Neural cell (in vitro differentiated cells): ENCODE measurements around the gene ACOX1. TPM values are rescaled to one million over a fixed set of nuclear protein-coding genes. Genes with fewer than 3 reads are reported as not detected.

Source experiments
- H2AFZ ChIP-seq: fragments of 200-600, 300-800 bp; sonication (generic), shearing (Covaris generic); 2 replicates; pipeline ENCODE4 v1.6.0; 2014; ENCODE audit warnings: low read depth, mild to moderate bottlenecking, antibody characterized with exemption, low read length, moderate library complexity
- H3F3A ChIP-seq: fragments of 200-600 bp; shearing (Covaris generic); 2 replicates; pipeline ENCODE4 v1.6.1; 2016; ENCODE audit warnings: mild to moderate bottlenecking, moderate library complexity, mixed read lengths, antibody characterized with exemption, low read length; ENCODE audit not compliant: insufficient read depth, poor library complexity, severe bottlenecking
- H3K27ac ChIP-seq: fragments of 200-600, 300-800 bp; sonication (generic), shearing (Covaris generic); 2 replicates; pipeline ENCODE4 v1.5.1; 2014; ENCODE audit warnings: mild to moderate bottlenecking, low read length, moderate library complexity
- H3K27me3 ChIP-seq: fragments of 300-800, 200-600 bp; sonication (generic), shearing (Covaris generic); 2 replicates; pipeline ENCODE4 v1.6.0; 2014; ENCODE audit warnings: mild to moderate bottlenecking, low read depth, low read length, moderate library complexity; ENCODE audit not compliant: insufficient read depth
- H3K36me3 ChIP-seq: fragments of 300-800, 200-600 bp; sonication (generic), shearing (Covaris generic); 2 replicates; pipeline ENCODE4 v1.5.1; 2014; ENCODE audit warnings: mild to moderate bottlenecking, antibody characterized with exemption, low read length, moderate library complexity; ENCODE audit not compliant: insufficient read depth
- H3K4me2 ChIP-seq: fragments of 300-800, 200-600 bp; sonication (generic), shearing (Covaris generic); 2 replicates; pipeline ENCODE4 v1.6.0; 2014; ENCODE audit warnings: mild to moderate bottlenecking, low read length
- H3K4me3 ChIP-seq: fragments of 300-800, 200-600 bp; sonication (generic), shearing (Covaris generic); 2 replicates; pipeline ENCODE4 v1.5.1; 2014; ENCODE audit warnings: mild to moderate bottlenecking, low read length, moderate library complexity
- H3K79me2 ChIP-seq: fragments of 200-600 bp; shearing (Covaris generic); replicated peaks from 2 replicates; pipeline ENCODE4 v1.6.0; 2014; ENCODE audit warnings: mild to moderate bottlenecking, low read length, moderate library complexity; ENCODE audit not compliant: insufficient read depth
- H3K9ac ChIP-seq: fragments of 300-800, 200-600 bp; sonication (generic), shearing (Covaris generic); 2 replicates; pipeline ENCODE4 v1.6.1; 2016; ENCODE audit warnings: mild to moderate bottlenecking, low read length, mixed read lengths
- H3K9me2 ChIP-seq: fragments of 200-600 bp; shearing (Covaris generic); 2 replicates; pipeline ENCODE4 v1.6.1; 2016; ENCODE audit warnings: mild to moderate bottlenecking, low read length, mixed read lengths; ENCODE audit not compliant: insufficient read depth
- H3K9me3 ChIP-seq: fragments of 200-600, 300-800 bp; sonication (generic), shearing (Covaris generic); 2 replicates; pipeline ENCODE4 v1.6.1; 2016; ENCODE audit warnings: mild to moderate bottlenecking, mixed run types, low read length, moderate library complexity, mixed read lengths
- H4K20me1 ChIP-seq: fragments of 200-600 bp; shearing (Covaris generic); 2 replicates; pipeline ENCODE4 v1.6.1; 2016; ENCODE audit warnings: mild to moderate bottlenecking, mixed run types; ENCODE audit not compliant: insufficient read depth
- EP300 ChIP-seq: fragments of 450-650 bp; conservative IDR thresholded peaks from 2 replicates; pipeline ENCODE4 v1.6.1; 2014; ENCODE audit warnings: antibody characterized with exemption, mild to moderate bottlenecking, moderate library complexity; ENCODE audit not compliant: poor library complexity, severe bottlenecking
- EZH2 ChIP-seq: fragments of 200-600, 300-800 bp; shearing (Covaris generic), sonication (generic); IDR thresholded peaks from 2 replicates; pipeline ENCODE4 v1.6.1; 2014; ENCODE audit warnings: antibody characterized with exemption, low read length, borderline replicate concordance, mild to moderate bottlenecking; ENCODE audit not compliant: insufficient read depth, poor library complexity, severe bottlenecking
- MXI1 ChIP-seq: fragments of 450-650 bp; conservative IDR thresholded peaks from 2 replicates; pipeline ENCODE4 v1.6.1; 2014; ENCODE audit warnings: antibody characterized with exemption, mild to moderate bottlenecking; ENCODE audit not compliant: poor library complexity, severe bottlenecking
- POLR2AphosphoS5 ChIP-seq: IDR thresholded peaks from 2 replicates; pipeline ENCODE4 v1.6.1; 2012
- RAD21 ChIP-seq: fragments of 450-650 bp; conservative IDR thresholded peaks from 2 replicates; pipeline ENCODE4 v1.6.1; 2014; ENCODE audit warnings: antibody characterized with exemption, mild to moderate bottlenecking, moderate library complexity
- SMC3 ChIP-seq: fragments of 450-650 bp; conservative IDR thresholded peaks from 2 replicates; pipeline ENCODE4 v1.6.1; 2014; ENCODE audit warnings: antibody characterized with exemption, mild to moderate bottlenecking, moderate library complexity; ENCODE audit not compliant: poor library complexity
- TAF1 ChIP-seq: IDR thresholded peaks from 2 replicates; pipeline ENCODE4 v1.6.1; 2012; ENCODE audit warnings: low read depth
- polyA plus RNA-seq: library from polyadenylated mRNA; depleted of rRNA; stranded (reverse); fragments of >200 nt; gene quantifications from 2 replicates; pipeline ENCODE4 v1.2.3, GENCODE V29; 2014
- TF ChIP-seq, protein P1 (sequence below): IDR thresholded peaks from 2 replicates; pipeline ENCODE4 v1.6.1; 2012; ENCODE audit warnings: borderline replicate concordance
- TF ChIP-seq, protein P2 (sequence below): fragments of 450-650 bp; IDR thresholded peaks from 2 replicates; pipeline ENCODE4 v1.5.1; 2014; ENCODE audit warnings: antibody characterized with exemption, mild to moderate bottlenecking, moderate library complexity; ENCODE audit not compliant: poor library complexity, severe bottlenecking

Gene ACOX1
- polyA plus RNA-seq, 1 donor from 2014 or later: 31.2 TPM

- Histone ChIP-seq H3K36me3 (no peaks in the 10 kb centered on the region), H3K9me2 (no peaks in the 10 kb centered on the region)
- TF ChIP-seq, protein P1, sequence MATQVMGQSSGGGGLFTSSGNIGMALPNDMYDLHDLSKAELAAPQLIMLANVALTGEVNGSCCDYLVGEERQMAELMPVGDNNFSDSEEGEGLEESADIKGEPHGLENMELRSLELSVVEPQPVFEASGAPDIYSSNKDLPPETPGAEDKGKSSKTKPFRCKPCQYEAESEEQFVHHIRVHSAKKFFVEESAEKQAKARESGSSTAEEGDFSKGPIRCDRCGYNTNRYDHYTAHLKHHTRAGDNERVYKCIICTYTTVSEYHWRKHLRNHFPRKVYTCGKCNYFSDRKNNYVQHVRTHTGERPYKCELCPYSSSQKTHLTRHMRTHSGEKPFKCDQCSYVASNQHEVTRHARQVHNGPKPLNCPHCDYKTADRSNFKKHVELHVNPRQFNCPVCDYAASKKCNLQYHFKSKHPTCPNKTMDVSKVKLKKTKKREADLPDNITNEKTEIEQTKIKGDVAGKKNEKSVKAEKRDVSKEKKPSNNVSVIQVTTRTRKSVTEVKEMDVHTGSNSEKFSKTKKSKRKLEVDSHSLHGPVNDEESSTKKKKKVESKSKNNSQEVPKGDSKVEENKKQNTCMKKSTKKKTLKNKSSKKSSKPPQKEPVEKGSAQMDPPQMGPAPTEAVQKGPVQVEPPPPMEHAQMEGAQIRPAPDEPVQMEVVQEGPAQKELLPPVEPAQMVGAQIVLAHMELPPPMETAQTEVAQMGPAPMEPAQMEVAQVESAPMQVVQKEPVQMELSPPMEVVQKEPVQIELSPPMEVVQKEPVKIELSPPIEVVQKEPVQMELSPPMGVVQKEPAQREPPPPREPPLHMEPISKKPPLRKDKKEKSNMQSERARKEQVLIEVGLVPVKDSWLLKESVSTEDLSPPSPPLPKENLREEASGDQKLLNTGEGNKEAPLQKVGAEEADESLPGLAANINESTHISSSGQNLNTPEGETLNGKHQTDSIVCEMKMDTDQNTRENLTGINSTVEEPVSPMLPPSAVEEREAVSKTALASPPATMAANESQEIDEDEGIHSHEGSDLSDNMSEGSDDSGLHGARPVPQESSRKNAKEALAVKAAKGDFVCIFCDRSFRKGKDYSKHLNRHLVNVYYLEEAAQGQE: no peak
- TF ChIP-seq EZH2 (no peak), POLR2AphosphoS5 (no peak), SMC3 (no peak), MXI1 (no peak), EP300 (no peak), RAD21 (no peak), TAF1 (no peak)
- TF ChIP-seq, protein P2, sequence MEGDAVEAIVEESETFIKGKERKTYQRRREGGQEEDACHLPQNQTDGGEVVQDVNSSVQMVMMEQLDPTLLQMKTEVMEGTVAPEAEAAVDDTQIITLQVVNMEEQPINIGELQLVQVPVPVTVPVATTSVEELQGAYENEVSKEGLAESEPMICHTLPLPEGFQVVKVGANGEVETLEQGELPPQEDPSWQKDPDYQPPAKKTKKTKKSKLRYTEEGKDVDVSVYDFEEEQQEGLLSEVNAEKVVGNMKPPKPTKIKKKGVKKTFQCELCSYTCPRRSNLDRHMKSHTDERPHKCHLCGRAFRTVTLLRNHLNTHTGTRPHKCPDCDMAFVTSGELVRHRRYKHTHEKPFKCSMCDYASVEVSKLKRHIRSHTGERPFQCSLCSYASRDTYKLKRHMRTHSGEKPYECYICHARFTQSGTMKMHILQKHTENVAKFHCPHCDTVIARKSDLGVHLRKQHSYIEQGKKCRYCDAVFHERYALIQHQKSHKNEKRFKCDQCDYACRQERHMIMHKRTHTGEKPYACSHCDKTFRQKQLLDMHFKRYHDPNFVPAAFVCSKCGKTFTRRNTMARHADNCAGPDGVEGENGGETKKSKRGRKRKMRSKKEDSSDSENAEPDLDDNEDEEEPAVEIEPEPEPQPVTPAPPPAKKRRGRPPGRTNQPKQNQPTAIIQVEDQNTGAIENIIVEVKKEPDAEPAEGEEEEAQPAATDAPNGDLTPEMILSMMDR: no peak
Observed at GRCh38 chr17:75913537-75914210, 65.3 kb downstream of the ACOX1 start.

GRCh38 chr17:75910699-75911098 lies 68.3 kb downstream of the ACOX1 start:
- Histone ChIP-seq H3K9ac (no peak overlapping the region), H4K20me1 (no peaks in the 10 kb centered on the region), H3K4me2 (no peak overlapping the region), H3K27ac (no peak overlapping the region), H3K4me3 (no peak overlapping the region), H3K36me3 (no peaks in the 10 kb centered on the region), H3F3A (no peaks in the 10 kb centered on the region), H3K9me3 (no peaks in the 10 kb centered on the region), H3K79me2 (no peaks in the 10 kb centered on the region), H2AFZ (no peak overlapping the region), H3K27me3 (no peaks in the 10 kb centered on the region), H3K9me2 (no peaks in the 10 kb centered on the region)
- TF ChIP-seq, protein P2: no peak
- TF ChIP-seq EP300 (no peak), POLR2AphosphoS5 (no peak), EZH2 (no peak)
- TF ChIP-seq, protein P1: no peak

More at GRCh38 chr17:75913537-75914210, 65.3 kb downstream of the ACOX1 start:
- Histone ChIP-seq H2AFZ (no peak overlapping the region), H3K79me2 (no peaks in the 10 kb centered on the region), H3K9me3 (no peaks in the 10 kb centered on the region), H3K4me3 (no peak overlapping the region), H4K20me1 (no peaks in the 10 kb centered on the region), H3K9ac (no peak overlapping the region), H3K4me2 (no peak overlapping the region), H3K27me3 (no peaks in the 10 kb centered on the region), H3F3A (no peaks in the 10 kb centered on the region), H3K27ac (no peak overlapping the region)
